ENCODE measurements around the gene SLC4A5.
A peak's percentile ranks its signal among the peaks of the same experiment; 100 is the strongest.

SLC4A5 gene

GRCh38 chr2:74183878-74184277 lies 159.3 kb downstream of the SLC4A5 start:
- H3K9ac ChIP-seq: no peak overlapping the region
- TF ChIP-seq CTCF (conservative IDR thresholded peaks at IDR 0.05; ENCODE audit: low read depth, low read length): no peak
- no peaks in the 10 kb centered on the region for H3K27me3 ChIP-seq (ENCODE audit: insufficient read depth, low read depth)
- peak overlapping the region; percentile 0; the same call in 1 of the 2 replicates for H3K4me2 ChIP-seq
- H3K4me1 ChIP-seq (ENCODE audit: low read depth, poor library complexity, severe bottlenecking): peaks cover 56% of the 10 kb centered on the region
- no peak overlapping the region for H3K27ac ChIP-seq
- H3K36me3 ChIP-seq (ENCODE audit: insufficient read depth): no peaks in the 10 kb centered on the region
- H3K4me3 ChIP-seq (IDR thresholded peaks at IDR 0.05; ENCODE audit: insufficient read depth, low read depth, low read length): no peak overlapping the region
- H3K79me2 ChIP-seq (ENCODE audit: insufficient read depth, low read depth): no peaks in the 10 kb centered on the region; the same call in 1 of the 2 replicates
- H4K20me1 ChIP-seq (ENCODE audit: insufficient read depth): no peaks in the 10 kb centered on the region
- 0 out of 2 replicates have a peak overlapping the region, but pooled peaks have one; percentile 16 for H2AFZ ChIP-seq (ENCODE audit: low read depth)

- H3K4me1 ChIP-seq (ENCODE audit: low read depth, poor library complexity, severe bottlenecking): peaks cover 63% of the 10 kb centered on the region
- peaks cover 1% of the 10 kb centered on the region; the same call in 1 of the 2 replicates for H3K36me3 ChIP-seq (ENCODE audit: insufficient read depth)
- peaks cover 2% of the 10 kb centered on the region; the same call in 1 of the 2 replicates for H4K20me1 ChIP-seq (ENCODE audit: insufficient read depth)
- H3K4me2 ChIP-seq: peak overlapping the region; percentile 97
- peak overlapping the region; percentile 62; the same call in 1 of the 2 replicates for H2AFZ ChIP-seq (ENCODE audit: low read depth)
- no peak for TF ChIP-seq CTCF (conservative IDR thresholded peaks at IDR 0.05; ENCODE audit: low read depth, low read length)
- H3K27ac ChIP-seq: peak overlapping the region; percentile 63
- no peaks in the 10 kb centered on the region for H3K27me3 ChIP-seq (ENCODE audit: insufficient read depth, low read depth)
- peaks cover 18% of the 10 kb centered on the region for H3K79me2 ChIP-seq (ENCODE audit: insufficient read depth, low read depth)
- H3K9ac ChIP-seq: peak overlapping the region; percentile 28; the same call in 1 of the 2 replicates
- no peak overlapping the region for H3K4me3 ChIP-seq (IDR thresholded peaks at IDR 0.05; ENCODE audit: insufficient read depth, low read depth, low read length)
Measured at GRCh38 chr2:74181739-74182138, 161.5 kb downstream of the SLC4A5 start.

- H3K79me2 ChIP-seq (ENCODE audit: insufficient read depth, low read depth): peaks cover 43% of the 10 kb centered on the region
Measured at GRCh38 chr2:74179063-74179865, 164.0 kb downstream of the SLC4A5 start.

More at GRCh38 chr2:74179063-74179865, 164.0 kb downstream of the SLC4A5 start:
- H3K36me3 ChIP-seq (ENCODE audit: insufficient read depth): peaks cover 3% of the 10 kb centered on the region; the same call in 1 of the 2 replicates
- peak overlapping the region; percentile 45; the same call in 1 of the 2 replicates for H2AFZ ChIP-seq (ENCODE audit: low read depth)
- peak overlapping the region; percentile 88; the same call in 1 of the 2 replicates for H3K27ac ChIP-seq
- H3K9ac ChIP-seq: peak overlapping the region; percentile 0; the same call in 1 of the 2 replicates
- peaks cover 81% of the 10 kb centered on the region for H3K4me1 ChIP-seq (ENCODE audit: low read depth, poor library complexity, severe bottlenecking)
- TF ChIP-seq CTCF (conservative IDR thresholded peaks at IDR 0.05; ENCODE audit: low read depth, low read length): peak; percentile 83
- peaks cover 15% of the 10 kb centered on the region; the same call in 1 of the 2 replicates for H4K20me1 ChIP-seq (ENCODE audit: insufficient read depth)
- H3K27me3 ChIP-seq (ENCODE audit: insufficient read depth, low read depth): no peaks in the 10 kb centered on the region
- H3K4me3 ChIP-seq (IDR thresholded peaks at IDR 0.05; ENCODE audit: insufficient read depth, low read depth, low read length): no peak overlapping the region
- peak overlapping the region; percentile 97 for H3K4me2 ChIP-seq
